ENCODE data around the gene FNDC3A.
A peak's percentile ranks its signal among the peaks of the same experiment; 100 is the strongest.

The FNDC3A gene

DNA sequence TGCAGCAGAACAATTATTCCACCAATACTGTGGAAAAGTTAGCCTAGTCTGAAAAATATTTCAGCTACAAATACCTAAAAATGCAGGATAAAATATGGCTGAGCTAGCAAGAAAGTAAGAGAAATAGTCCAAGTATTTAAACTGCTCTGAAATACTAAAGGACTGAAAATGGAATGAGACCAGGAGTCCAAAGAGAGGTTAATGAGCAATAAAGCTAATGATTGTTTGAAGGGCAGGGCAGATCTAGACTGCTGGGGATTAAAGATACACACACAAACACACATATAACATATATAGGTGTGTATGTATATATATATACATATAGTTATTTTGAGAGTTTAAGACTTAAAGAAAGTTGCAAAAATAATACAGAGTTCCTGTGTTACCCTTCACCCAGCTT lies 269.4 kb downstream of the FNDC3A start:
- TF ChIP-seq, protein P1, sequence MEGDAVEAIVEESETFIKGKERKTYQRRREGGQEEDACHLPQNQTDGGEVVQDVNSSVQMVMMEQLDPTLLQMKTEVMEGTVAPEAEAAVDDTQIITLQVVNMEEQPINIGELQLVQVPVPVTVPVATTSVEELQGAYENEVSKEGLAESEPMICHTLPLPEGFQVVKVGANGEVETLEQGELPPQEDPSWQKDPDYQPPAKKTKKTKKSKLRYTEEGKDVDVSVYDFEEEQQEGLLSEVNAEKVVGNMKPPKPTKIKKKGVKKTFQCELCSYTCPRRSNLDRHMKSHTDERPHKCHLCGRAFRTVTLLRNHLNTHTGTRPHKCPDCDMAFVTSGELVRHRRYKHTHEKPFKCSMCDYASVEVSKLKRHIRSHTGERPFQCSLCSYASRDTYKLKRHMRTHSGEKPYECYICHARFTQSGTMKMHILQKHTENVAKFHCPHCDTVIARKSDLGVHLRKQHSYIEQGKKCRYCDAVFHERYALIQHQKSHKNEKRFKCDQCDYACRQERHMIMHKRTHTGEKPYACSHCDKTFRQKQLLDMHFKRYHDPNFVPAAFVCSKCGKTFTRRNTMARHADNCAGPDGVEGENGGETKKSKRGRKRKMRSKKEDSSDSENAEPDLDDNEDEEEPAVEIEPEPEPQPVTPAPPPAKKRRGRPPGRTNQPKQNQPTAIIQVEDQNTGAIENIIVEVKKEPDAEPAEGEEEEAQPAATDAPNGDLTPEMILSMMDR (IDR thresholded peaks at IDR 0.05; ENCODE audit: low read depth, low read length), result no peak
- Histone ChIP-seq H3K4me1 (no peaks in the 10 kb centered on the region), H3K27me3 (peaks cover 3% of the 10 kb centered on the region), H3K36me3 (no peaks in the 10 kb centered on the region), H3K4me3 (ENCODE audit: low read depth, low read length) (no peak overlapping the region), H3K9me3 (no peaks in the 10 kb centered on the region)
- DNase-seq, result no peak

DNA sequence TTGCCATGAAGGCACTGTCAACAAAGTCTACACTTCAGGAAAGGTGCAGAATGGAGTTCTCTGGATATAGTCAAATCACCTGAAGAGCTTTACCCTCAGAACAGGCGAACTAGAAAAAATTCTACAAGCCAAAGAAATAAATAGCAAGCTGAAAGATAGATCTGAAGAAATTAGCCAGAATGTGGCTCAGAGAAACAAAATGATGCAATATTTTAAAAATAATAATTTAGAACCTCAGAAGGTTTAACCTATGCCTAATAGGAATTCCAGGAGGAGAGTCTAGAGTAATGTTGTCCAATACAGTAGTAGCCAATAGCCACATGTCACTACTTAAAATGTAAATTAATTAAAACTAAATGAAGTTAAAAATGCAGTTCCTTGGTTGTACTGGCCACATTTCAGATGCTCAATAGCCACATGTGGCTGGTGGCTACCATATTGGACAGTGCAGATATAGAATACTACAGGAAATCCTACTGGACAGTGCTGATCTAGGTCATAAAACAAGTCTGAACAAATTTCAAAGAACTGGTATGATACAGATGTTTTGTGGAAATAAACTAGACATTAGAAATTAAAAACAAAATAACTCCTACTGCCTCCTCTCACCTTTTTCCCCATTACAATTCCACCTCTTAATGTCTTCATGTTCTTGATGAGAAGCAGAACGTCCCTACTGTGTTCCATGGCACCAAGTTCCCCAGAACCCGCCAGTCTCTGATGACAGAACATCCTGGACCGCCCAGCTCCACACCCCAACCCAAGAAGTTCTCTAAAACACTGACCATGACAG lies 271.3 kb downstream of the FNDC3A start:
- Histone ChIP-seq H3K4me3 (ENCODE audit: low read depth, low read length) (peak overlapping the region; percentile 98), H3K9me3 (no peaks in the 10 kb centered on the region), H3K4me1 (no peaks in the 10 kb centered on the region; the same call in 1 of the 2 replicates), H3K27me3 (peaks cover 3% of the 10 kb centered on the region), H3K36me3 (no peaks in the 10 kb centered on the region)
- TF ChIP-seq, protein P1 (IDR thresholded peaks at IDR 0.05; ENCODE audit: low read depth, low read length), result no peak
- no peak for DNase-seq

DNA sequence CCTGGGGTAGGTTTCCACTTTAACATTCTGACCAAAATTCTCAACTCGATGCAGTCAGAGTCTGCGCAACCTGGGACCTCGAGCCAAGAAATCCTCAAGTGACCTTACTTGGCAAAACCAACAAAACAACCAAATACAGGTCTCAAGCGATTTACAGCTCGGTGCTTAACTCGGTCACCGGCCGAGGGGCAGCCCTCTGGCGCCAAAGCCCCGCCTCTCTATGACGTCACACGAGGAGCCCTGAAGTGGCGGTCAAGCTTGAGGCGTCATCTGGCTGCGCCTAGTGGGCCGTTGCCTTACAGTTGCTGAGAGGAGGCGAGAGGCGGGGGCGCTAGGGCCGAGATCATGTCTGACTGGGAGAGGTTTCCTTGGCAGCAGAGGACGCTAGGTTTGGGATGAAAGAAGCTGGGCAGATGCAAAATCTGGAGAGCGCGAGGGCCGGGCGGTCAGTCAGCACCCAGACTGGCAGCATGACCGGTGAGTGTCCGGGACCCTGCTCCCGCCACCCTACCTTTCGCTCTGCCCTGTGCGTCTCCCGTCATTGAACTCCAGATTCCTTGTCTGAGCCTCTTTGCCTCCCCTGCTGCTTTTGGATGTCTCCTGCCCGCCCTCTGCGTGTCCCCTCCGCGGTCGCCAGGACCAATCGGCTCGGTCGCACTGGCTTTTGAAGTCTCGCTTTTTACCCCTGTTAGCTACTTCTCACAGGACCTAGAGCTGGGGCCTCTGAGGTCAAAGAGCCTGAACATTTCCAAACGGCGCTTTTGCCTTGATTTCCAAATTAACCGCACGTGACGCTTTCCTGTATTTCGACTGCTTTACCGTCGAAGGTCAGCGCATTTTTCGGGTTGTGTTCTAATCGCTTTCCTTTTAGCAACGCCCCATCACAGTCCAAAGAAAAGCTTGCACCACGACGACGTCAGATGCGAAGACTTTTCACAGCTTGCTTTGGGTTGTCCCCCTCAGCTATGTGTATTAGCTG lies 272.2 kb downstream of the FNDC3A start, which contains the start of gene CDADC1:
Gene CDADC1 (plus strand): TSS at position 283 of the 979 bp plus-strand sequence. CDS start 113 bp downstream, at position 396.
- H3K4me3 ChIP-seq (ENCODE audit: low read depth, low read length), result peak within 1 kb of the TSS; percentile 98
- H3K4me1 ChIP-seq, result no peaks in the 10 kb centered on the region; the same call in 1 of the 2 replicates
- no peaks in the 10 kb centered on the region for H3K9me3 ChIP-seq
- TF ChIP-seq, protein P1 (IDR thresholded peaks at IDR 0.05; ENCODE audit: low read depth, low read length), result no peak
- H3K27me3 ChIP-seq, result peaks cover 3% of the 10 kb centered on the region
- no peaks in the 10 kb centered on the region for H3K36me3 ChIP-seq
- peak; percentile 98 for DNase-seq

DNA sequence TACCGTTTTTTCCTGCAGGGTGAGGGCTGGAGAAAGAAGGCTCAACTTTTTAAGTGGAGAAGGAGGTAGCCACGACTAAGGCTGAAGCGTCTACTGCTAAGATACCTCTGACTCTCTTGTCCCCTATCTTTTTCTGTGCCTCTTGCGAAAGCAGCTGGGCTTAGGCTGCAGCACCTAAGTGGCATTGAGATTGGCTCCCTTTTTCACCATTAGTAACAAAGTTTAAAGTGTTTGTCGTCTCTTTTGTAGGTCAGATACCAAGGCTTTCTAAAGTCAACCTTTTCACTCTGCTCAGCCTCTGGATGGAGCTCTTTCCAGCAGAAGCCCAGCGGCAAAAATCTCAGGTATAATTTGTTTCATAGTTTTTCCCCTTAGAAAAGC lies 272.9 kb downstream of the FNDC3A start:
- H3K9me3 ChIP-seq, result no peaks in the 10 kb centered on the region
- no peaks in the 10 kb centered on the region; the same call in 1 of the 2 replicates for H3K4me1 ChIP-seq
- H3K36me3 ChIP-seq, result peaks cover under 1% of the 10 kb centered on the region; the same call in 1 of the 2 replicates
- H3K27me3 ChIP-seq, result peaks cover 3% of the 10 kb centered on the region
- no peak for DNase-seq
- TF ChIP-seq, protein P1 (IDR thresholded peaks at IDR 0.05; ENCODE audit: low read depth, low read length), result peak; percentile 17
- peak overlapping the region; percentile 98 for H3K4me3 ChIP-seq (ENCODE audit: low read depth, low read length)

DNA sequence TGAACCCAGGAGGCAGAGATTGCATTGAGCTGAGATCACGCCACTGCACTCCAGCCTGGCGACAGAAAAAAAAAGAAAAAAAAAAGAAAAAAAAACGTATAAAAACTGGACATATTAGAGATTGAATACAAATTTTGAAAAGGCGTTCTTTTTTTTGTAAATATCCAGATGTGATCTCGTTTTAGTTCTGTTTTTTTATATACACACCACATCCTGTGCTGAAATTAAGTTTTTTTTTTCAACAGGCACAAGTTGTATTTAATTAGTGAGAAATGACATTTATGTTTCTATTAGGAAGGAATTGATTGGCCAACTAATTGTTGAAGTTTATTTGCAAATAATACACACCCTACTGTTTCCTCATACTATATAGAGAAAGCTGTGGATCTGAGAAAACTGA lies 275.6 kb downstream of the FNDC3A start:
- peaks cover 9% of the 10 kb centered on the region for H3K36me3 ChIP-seq
- H3K27me3 ChIP-seq, result no peaks in the 10 kb centered on the region
- H3K4me3 ChIP-seq (ENCODE audit: low read depth, low read length), result no peak overlapping the region
- TF ChIP-seq, protein P1 (IDR thresholded peaks at IDR 0.05; ENCODE audit: low read depth, low read length), result no peak
- DNase-seq, result no peak
- no peaks in the 10 kb centered on the region; the same call in 1 of the 2 replicates for H3K4me1 ChIP-seq
- H3K9me3 ChIP-seq, result no peaks in the 10 kb centered on the region

All from BE2C (cell line).